Pancreas (tissue), 10 donors: ENCODE data around the gene CRABP2. TPM values are rescaled to one million over a fixed set of nuclear protein-coding genes. Genes with fewer than 3 reads are reported as not detected.

Experiments
- ATAC-seq, 4 donors: fragments of 200-7000 bp; cut with Tn5 transposase; one replicate each; pipeline versions ENCODE4 v1.8.0 to v1.9.1; 2020; ENCODE audit warnings: mild to moderate bottlenecking in 4 of 4, moderate library complexity in 4 of 4
- DNase-seq, 6 donors: peaks; one replicate each; pipeline ENCODE4 v3.0.0-alpha.2; 2020
- FAIRE-seq: peaks from 2 replicates; lab custom pipeline; 2012; peaks lifted over from hg19 to GRCh38; lab: Jason Lieb, UNC
- H3K27ac ChIP-seq, 4 donors: fragments of 200-600 bp; sonication (generic); 1 replicate in 3 of 4; 2 replicates in 1 of 4; pipeline versions ENCODE4 v1.5.0 to v1.8.0; 2020
- H3K27me3 ChIP-seq, 4 donors: fragments of 200-600 bp; one replicate each; pipeline ENCODE4 v1.8.0; 2021
- H3K36me3 ChIP-seq, 3 donors: fragments of 200-600 bp; sonication (generic) in 1 of 3; one replicate each; pipeline versions ENCODE4 v1.5.0 to v1.8.0; 2020 to 2021
- H3K4me1 ChIP-seq, 3 donors: fragments of 200-600 bp; one replicate each; pipeline ENCODE4 v1.8.0; 2021
- H3K4me3 ChIP-seq, 4 donors: fragments of 200-600 bp; sonication (generic) in 2 of 4; one replicate each; pipeline versions ENCODE4 v1.5.0 to v1.8.0; 2020 to 2021
- H3K9me3 ChIP-seq, 4 donors: fragments of 200-600 bp; one replicate each; pipeline ENCODE4 v1.8.0; 2021
- CTCF ChIP-seq, 4 donors: fragments of 200-600 bp; sonication (generic) in 3 of 4; IDR thresholded peaks; one replicate each; pipeline versions ENCODE4 v1.5.0 to v1.8.0; 2021; ENCODE audit warnings: antibody characterized with exemption in 4 of 4
- WGBS, 2 donors: extraction: QIAGEN DNeasy Blood & Tissue Kit; methylation state at CpG; one replicate each; pipeline ENCODE4 v1.1.7; 2013; 5-methylcytosine and 5-hydroxymethylcytosine counted together
- intact Hi-C, 3 donors: fragments of 100-400 bp; cut with DNase I; formaldehyde crosslinking; loops; one replicate each; pipeline versions ENCODE4 v1.11.1 to v1.14.2; 2022
- polyA plus RNA-seq, 2 donors: library from polyadenylated mRNA; stranded (reverse); fragments of 200-250 nt; gene quantifications; one replicate each; pipeline ENCODE4 v1.2.3, GENCODE V29; 2013
- total RNA-seq, 6 donors: library from RNA; stranded (reverse); fragmentation: NEBNext Ultra II Directional in 4 of 6; extraction: Animal tissue kit (Norgen Biotek cat#: 25700) in 4 of 6; gene quantifications; one replicate each; pipeline versions ENCODE4 v1.2.1 to v1.2.4, GENCODE V29; 2021 to 2023
- donor health status: healthy with polysubstance abuse.
- donor health status: DM: no; HTN: no; CAD: no; lungs with moderate emphysema.
- donor health status: DM: no; HTN: no; CAD: no.
- donor health status: control.
- donor health status: control.
- donor health status: Bipolar disorder and iron deficiency.
- donor health status: DM: yes; HTN: yes; CAD: no.
- donor health status: DM: no; HTN: no; CAD: no.
- donor health status: DM: no; HTN: no; CAD: no.
- donor health status: DM: yes; HTN: yes; CAD: no.

The CRABP2 gene
- total and polyA plus RNA-seq, 8 donors, result 0.38 to 5.0 (median 2.4) TPM

- H3K4me1 ChIP-seq, result peaks cover 28 to 39% (median 34%) of the 10 kb centered on the region in 3 donors
- DNase-seq, result peak; percentile 81 to 94 (median 90)
- 10 to 13% methylated on average over 18 of the region's 18 CpGs for WGBS, 2 donors
- H3K27ac ChIP-seq, result no peak overlapping the region
- H3K27me3 ChIP-seq, result no peaks in the 10 kb centered on the region
- FAIRE-seq, result no peak
- ATAC-seq, result peak; percentile 59 to 82 (median 77)
- no peaks in the 10 kb centered on the region for H3K9me3 ChIP-seq
- H3K4me3 ChIP-seq, result peak overlapping the region in 2 of 4 donors; percentile 19 to 86
- H3K36me3 ChIP-seq, result peaks cover 10 to 29% (median 11%) of the 10 kb centered on the region in 3 donors
- peak; percentile 86 to 94 (median 91) for TF ChIP-seq CTCF (IDR thresholded peaks at IDR 0.05)
- intact Hi-C loops, result loop anchor here in 2 of 3 donors (5.0 kb wide), 1 partner anchor 33 kb away; no protein-coding TSS in a partner anchor
Observed at GRCh38 chr1:156725683-156726280, 20.4 kb upstream of the CRABP2 start.

GRCh38 chr1:156721535-156721934, 16.2 kb upstream of the CRABP2 start:
- H3K9me3 ChIP-seq, result no peaks in the 10 kb centered on the region
- no peak for TF ChIP-seq CTCF (IDR thresholded peaks at IDR 0.05)
- no peaks in the 10 kb centered on the region for H3K27me3 ChIP-seq
- intact Hi-C loops, result no loop called here
- FAIRE-seq (no peak), ATAC-seq (no peak), DNase-seq (no peak)
- WGBS, 2 donors, result 92 to 95% methylated on average over 4 of the region's 4 CpGs
- H3K4me3 ChIP-seq, result no peak overlapping the region
- no peak overlapping the region for H3K27ac ChIP-seq
- H3K36me3 ChIP-seq, result peaks cover 10 to 29% (median 11%) of the 10 kb centered on the region in 3 donors
- peaks cover 14 to 21% (median 18%) of the 10 kb centered on the region in 3 donors for H3K4me1 ChIP-seq

GRCh38 chr1:156721131-156721530, 15.7 kb upstream of the CRABP2 start:
- FAIRE-seq, result no peak
- no peak for TF ChIP-seq CTCF (IDR thresholded peaks at IDR 0.05)
- WGBS, 2 donors, result 77 to 87% methylated on average over 2 of the region's 2 CpGs
- no peaks in the 10 kb centered on the region for H3K27me3 ChIP-seq
- no peak overlapping the region for H3K27ac ChIP-seq
- no peak for ATAC-seq
- H3K9me3 ChIP-seq, result no peaks in the 10 kb centered on the region
- H3K4me3 ChIP-seq, result no peak overlapping the region
- DNase-seq, result no peak
- peaks cover 10 to 17% (median 14%) of the 10 kb centered on the region in 3 donors for H3K4me1 ChIP-seq
- intact Hi-C loops, result no loop called here
- H3K36me3 ChIP-seq, result peaks cover 10 to 29% (median 11%) of the 10 kb centered on the region in 3 donors

DNA sequence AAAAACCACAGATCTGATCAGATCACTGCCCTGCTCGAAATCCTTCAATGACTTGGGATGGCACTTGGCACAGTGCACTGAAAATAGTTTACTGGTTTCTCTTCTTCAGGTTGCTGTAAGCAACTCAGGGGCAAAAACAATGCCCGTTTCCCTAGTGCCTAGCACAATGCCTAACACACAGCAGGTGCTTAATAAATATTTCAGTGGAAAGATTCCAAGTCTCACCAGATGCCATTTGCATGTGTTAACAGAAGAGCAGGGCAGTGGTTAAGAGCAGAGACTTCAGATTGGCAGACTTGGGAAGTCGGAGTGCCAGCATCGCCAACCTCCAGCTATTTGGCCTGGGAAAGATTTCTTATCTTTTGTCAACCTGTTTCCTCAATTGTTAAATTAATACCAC, 12.0 kb upstream of the CRABP2 start:
- no peak for FAIRE-seq

More for the DNA sequence above, 12.0 kb upstream of the CRABP2 start:
- Histone ChIP-seq H3K9me3 (no peaks in the 10 kb centered on the region), H3K27ac (no peak overlapping the region), H3K4me3 (no peak overlapping the region), H3K27me3 (no peaks in the 10 kb centered on the region), H3K4me1 (no peaks in the 10 kb centered on the region), H3K36me3 (peaks cover 0 to 7% (median 0%) of the 10 kb centered on the region in 3 donors)
- intact Hi-C loops, result no loop called here
- no peak for ATAC-seq
- 76 to 79% methylated on average over 4 of the region's 4 CpGs for WGBS, 2 donors
- TF ChIP-seq CTCF (IDR thresholded peaks at IDR 0.05), result no peak
- DNase-seq, result no peak
